VCaP (cell line): ENCODE data around the gene RBM47.

Source experiments
- H3K27ac ChIP-seq: fragments of 450-650 bp; 2 replicates; pipeline ENCODE4 v1.5.1; 2017
- CTCF ChIP-seq: fragments of 450-650 bp; conservative IDR thresholded peaks from 2 replicates; pipeline ENCODE4 v1.5.1; 2017; ENCODE audit warnings: mild to moderate bottlenecking, moderate library complexity

RBM47 gene

GRCh38 chr4:40454816-40455215 is 174.8 kb downstream of the RBM47 start:
- H3K27ac ChIP-seq = peak overlapping the region; percentile 58
- TF ChIP-seq CTCF = no peak

DNA sequence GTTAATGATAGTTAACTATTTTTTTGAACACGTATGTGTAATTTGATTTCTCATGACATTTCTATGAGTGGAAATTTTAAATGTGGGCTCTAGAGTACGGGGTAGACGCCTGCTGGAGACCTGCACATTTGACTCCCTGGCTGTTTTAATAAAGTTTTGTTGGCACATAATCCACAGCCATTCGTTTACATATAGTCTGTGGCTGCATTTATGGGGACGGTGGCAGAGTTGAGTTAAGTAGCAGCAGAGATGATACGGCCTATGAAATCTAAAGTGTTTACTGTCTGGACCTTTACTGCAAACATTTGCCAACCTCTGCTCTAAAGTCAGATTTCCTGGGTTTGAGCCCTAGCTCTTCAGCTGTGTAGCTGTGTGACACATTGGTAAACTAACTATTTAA is 175.8 kb downstream of the RBM47 start:
- H3K27ac ChIP-seq = peak overlapping the region; percentile 58

DNA sequence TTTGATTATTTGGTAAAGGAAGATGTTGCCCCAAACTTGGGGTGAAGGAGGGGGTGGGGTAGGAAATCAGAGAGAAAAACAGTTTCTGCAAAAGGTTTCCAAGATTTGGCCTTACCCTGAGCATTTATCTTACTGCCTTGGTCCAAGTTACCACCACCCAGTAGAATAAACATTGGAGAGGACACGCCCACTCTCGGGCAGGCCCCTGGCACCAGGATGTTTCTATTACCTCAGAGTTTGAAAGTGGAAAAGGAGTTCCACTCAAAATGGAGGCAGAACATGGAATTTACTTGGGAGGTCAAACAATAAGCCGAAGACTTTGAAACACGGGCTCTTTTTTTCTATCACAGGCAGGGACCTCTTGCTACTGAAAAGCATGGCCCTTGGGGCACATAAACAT is 180.8 kb downstream of the RBM47 start:
- TF ChIP-seq CTCF = no peak
- peak overlapping the region; percentile 75 for H3K27ac ChIP-seq

More for the DNA sequence above, 175.8 kb downstream of the RBM47 start:
- no peak for TF ChIP-seq CTCF

DNA sequence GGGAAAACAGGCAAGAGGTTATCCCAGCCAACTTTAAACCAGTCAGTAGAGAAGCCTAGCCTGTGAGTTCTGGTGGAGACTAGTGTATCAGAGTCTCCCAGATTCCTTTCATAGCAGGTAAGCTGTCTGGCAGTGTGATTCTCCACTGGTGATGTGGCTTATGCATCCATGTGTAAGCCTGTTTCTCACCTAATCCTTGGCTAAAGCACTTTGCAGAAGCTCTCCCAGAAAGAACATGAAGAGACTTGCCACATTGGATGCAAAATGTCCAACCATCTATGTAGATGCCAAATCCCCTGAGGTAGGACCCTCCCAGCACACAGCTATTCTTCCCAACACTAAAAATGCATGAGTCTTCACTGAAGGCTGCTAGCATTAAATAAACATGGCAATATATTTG is 182.8 kb downstream of the RBM47 start:
- peak overlapping the region; percentile 75 for H3K27ac ChIP-seq

GRCh38 chr4:40446261-40446750 is 183.4 kb downstream of the RBM47 start:
- H3K27ac ChIP-seq = peak overlapping the region; percentile 75

More for the DNA sequence above, 182.8 kb downstream of the RBM47 start:
- no peak for TF ChIP-seq CTCF

GRCh38 chr4:40445671-40446070 is 184.0 kb downstream of the RBM47 start:
- peak overlapping the region; percentile 75 for H3K27ac ChIP-seq
- no peak for TF ChIP-seq CTCF

GRCh38 chr4:40441430-40441829 is 188.2 kb downstream of the RBM47 start:
- TF ChIP-seq CTCF = no peak
- H3K27ac ChIP-seq = no peak overlapping the region

DNA sequence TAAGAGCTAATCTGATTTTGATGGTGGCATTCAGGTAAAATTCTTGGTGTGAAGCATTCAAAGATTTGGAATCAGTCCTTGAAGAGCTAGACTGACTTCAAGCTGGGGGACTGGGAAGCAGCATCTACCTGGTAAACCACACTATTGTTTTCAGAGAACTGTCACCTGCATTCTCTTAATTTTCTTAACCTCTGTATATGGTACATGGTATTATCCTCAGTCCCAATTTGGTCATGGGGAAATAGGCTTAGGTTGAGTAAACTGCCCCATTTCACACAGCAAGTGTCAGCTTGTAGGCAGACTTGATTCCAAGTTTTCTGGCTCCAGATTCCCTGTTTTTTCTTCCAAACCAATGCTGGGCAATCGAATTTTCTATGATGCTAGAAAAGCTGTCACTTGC is 190.1 kb downstream of the RBM47 start:
- no peak overlapping the region; the same call in 1 of the 2 replicates for H3K27ac ChIP-seq
- no peak for TF ChIP-seq CTCF
